IMR-90 (cell line): ENCODE results near the gene TICAM2. TPM values are rescaled to one million over a fixed set of nuclear protein-coding genes. Genes with fewer than 3 reads are reported as not detected.

Experiments used
- ATAC-seq: fragments of 200-7000 bp; cut with Tn5 transposase; 2 replicates; pipeline ENCODE4 v1.9.1; 2020; ENCODE audit warnings: low read depth, mild to moderate bottlenecking, moderate library complexity
- BruUV-seq: library from RNA; stranded (reverse); fragments of 400-500 nt; replicated peaks from 2 replicates; lab custom pipeline; 2021; lab: Mats Ljungman, UMichigan
- CTCF ChIA-PET: fragments of 300-600 bp; formaldehyde crosslinking; extraction: SDS; loops from one replicate; lab custom pipeline; 2021; ENCODE audit warnings: antibody characterized with exemption; lab: Yijun Ruan, JAX
- POLR2A ChIA-PET: fragments of 300-600 bp; sonication (Branson Sonifier 250); formaldehyde crosslinking; loops from one replicate; lab custom pipeline; 2022; ENCODE audit warnings: antibody characterized with exemption; ENCODE audit not compliant: unreplicated experiment; lab: Charles Lee
- DNase-seq: peaks from one replicate; pipeline ENCODE4 v3.0.0; 2013
- H2AFZ ChIP-seq: replicated peaks from 2 replicates; pipeline ENCODE3; 2013; ENCODE audit warnings: low read length, mild to moderate bottlenecking; ENCODE audit not compliant: poor library complexity
- H2AK5ac ChIP-seq: 2 replicates; pipeline ENCODE4 v1.6.1; 2013; ENCODE audit warnings: low read depth, low read length, inconsistent platforms
- H2AK9ac ChIP-seq: replicated peaks from 2 replicates; pipeline ENCODE3; 2013; ENCODE audit warnings: mild to moderate bottlenecking, low read depth, low read length, moderate library complexity; ENCODE audit not compliant: poor library complexity
- H2BK120ac ChIP-seq: 2 replicates; pipeline ENCODE4 v1.6.1; 2013; ENCODE audit warnings: low read depth, low read length, inconsistent platforms
- H2BK15ac ChIP-seq: 3 replicates; pipeline ENCODE4 v1.6.1; 2013; ENCODE audit warnings: low read depth, low read length, inconsistent platforms
- H2BK20ac ChIP-seq: 2 replicates; pipeline ENCODE4 v1.6.1; 2013; ENCODE audit warnings: low read depth, mild to moderate bottlenecking, inconsistent platforms, low read length, moderate library complexity
- H2BK5ac ChIP-seq: 2 replicates; pipeline ENCODE4 v1.6.1; 2013; ENCODE audit warnings: mild to moderate bottlenecking, low read depth, low read length, inconsistent platforms; ENCODE audit not compliant: poor library complexity, severe bottlenecking
- H3K14ac ChIP-seq: replicated peaks from 2 replicates; pipeline ENCODE4 v1.6.1; 2013; ENCODE audit warnings: low read depth, low read length, inconsistent platforms
- H3K18ac ChIP-seq: 2 replicates; pipeline ENCODE4 v1.6.1; 2013; ENCODE audit warnings: low read depth, low read length, control low read depth
- H3K23ac ChIP-seq: 2 replicates; pipeline ENCODE4 v1.6.1; 2013; ENCODE audit warnings: low read depth, low read length, inconsistent platforms
- H3K27ac ChIP-seq: 2 replicates; pipeline ENCODE4 v1.5.1; 2013; ENCODE audit warnings: mild to moderate bottlenecking, control low read depth, low read length; ENCODE audit not compliant: insufficient read depth
- H3K27me3 ChIP-seq: 2 replicates; pipeline ENCODE4 v1.6.1; 2013; ENCODE audit warnings: low read length; ENCODE audit not compliant: control insufficient read depth, insufficient read depth
- H3K36me3 ChIP-seq: 2 replicates; pipeline ENCODE4 v1.6.1; 2013; ENCODE audit warnings: low read length, mixed read lengths; ENCODE audit not compliant: control insufficient read depth, insufficient read depth
- H3K4ac ChIP-seq: 2 replicates; pipeline ENCODE4 v1.6.1; 2013; ENCODE audit warnings: low read depth, low read length, inconsistent platforms
- H3K4me1 ChIP-seq: 2 replicates; pipeline ENCODE4 v1.6.1; 2013; ENCODE audit warnings: low read length, mixed read lengths; ENCODE audit not compliant: control insufficient read depth, insufficient read depth
- H3K4me2 ChIP-seq: 2 replicates; pipeline ENCODE4 v1.6.1; 2013; ENCODE audit warnings: low read depth, mild to moderate bottlenecking, control low read depth, low read length, moderate library complexity
- H3K4me3 ChIP-seq: 2 replicates; pipeline ENCODE4 v1.5.1; 2013; ENCODE audit warnings: low read depth, mild to moderate bottlenecking, control low read depth, low read length, moderate library complexity; ENCODE audit not compliant: insufficient read depth
- H3K56ac ChIP-seq: 2 replicates; pipeline ENCODE4 v1.6.1; 2013; ENCODE audit warnings: low read length, inconsistent platforms; ENCODE audit not compliant: insufficient read depth; ENCODE audit errors: extremely low read depth
- H3K79me1 ChIP-seq, 2 experiments: 2 replicates each; pipeline ENCODE4 v1.6.1; 2013; ENCODE audit warnings: low read length in 2 of 2, inconsistent platforms in 1 of 2, low read depth in 1 of 2
- H3K9ac ChIP-seq: 2 replicates; pipeline ENCODE4 v1.6.1; 2013; ENCODE audit warnings: low read depth, low read length, control low read depth
- H3K9me1 ChIP-seq: 2 replicates; pipeline ENCODE4 v1.6.1; 2013; ENCODE audit warnings: low read length, inconsistent platforms; ENCODE audit not compliant: insufficient read depth
- H3K9me3 ChIP-seq: 2 replicates; pipeline ENCODE4 v1.6.1; 2013; ENCODE audit warnings: low read length; ENCODE audit not compliant: control insufficient read depth, insufficient read depth
- H4K20me1 ChIP-seq: 2 replicates; pipeline ENCODE4 v1.6.1; 2013; ENCODE audit warnings: low read length, inconsistent platforms; ENCODE audit not compliant: insufficient read depth
- H4K5ac ChIP-seq: 2 replicates; pipeline ENCODE4 v1.6.1; 2013; ENCODE audit warnings: mild to moderate bottlenecking, low read depth, low read length, control low read depth
- H4K8ac ChIP-seq, 2 experiments: 2 replicates each; pipeline ENCODE4 v1.6.1; 2013; ENCODE audit warnings: low read depth in 2 of 2, low read length in 2 of 2, control low read depth in 1 of 2, inconsistent platforms in 1 of 2
- H4K91ac ChIP-seq: 2 replicates; pipeline ENCODE4 v1.6.1; 2013; ENCODE audit warnings: low read depth, low read length, inconsistent platforms; ENCODE audit not compliant: insufficient read depth
- BHLHE40 ChIP-seq: fragments of 150-350 bp; IDR thresholded peaks from 2 replicates; pipeline ENCODE4 v1.6.1; 2016; ENCODE audit warnings: mild to moderate bottlenecking, low read depth, low read length
- CEBPB ChIP-seq: IDR thresholded peaks from 2 replicates; pipeline ENCODE4 v1.6.1; 2012; ENCODE audit warnings: low read depth, low read length, improper control_type of control experiment
- CHD1 ChIP-seq: IDR thresholded peaks from 2 replicates; pipeline ENCODE4 v1.6.1; 2012; ENCODE audit warnings: low read depth, low read length, improper control_type of control experiment
- CTCF ChIP-seq: conservative IDR thresholded peaks from 2 replicates; pipeline ENCODE4 v1.5.1; 2012; ENCODE audit warnings: mild to moderate bottlenecking, low read depth, low read length, improper control_type of control experiment
- ELK1 ChIP-seq: fragments of 150-350 bp; IDR thresholded peaks from 2 replicates; pipeline ENCODE4 v1.6.1; 2016; ENCODE audit warnings: low read depth, mild to moderate bottlenecking, low read length, moderate library complexity, borderline replicate concordance
- FOS ChIP-seq: fragments of 150-350 bp; IDR thresholded peaks from 2 replicates; pipeline ENCODE4 v1.6.1; 2016; ENCODE audit warnings: low read depth, low read length
- MAFK ChIP-seq: IDR thresholded peaks from 2 replicates; pipeline ENCODE4 v1.6.1; 2012; ENCODE audit warnings: low read depth, low read length, improper control_type of control experiment
- MAZ ChIP-seq: IDR thresholded peaks from 2 replicates; pipeline ENCODE4 v1.6.1; 2012; ENCODE audit warnings: low read depth, mild to moderate bottlenecking, low read length, improper control_type of control experiment, moderate library complexity, borderline replicate concordance
- MXI1 ChIP-seq: IDR thresholded peaks from 2 replicates; pipeline ENCODE4 v1.6.1; 2012; ENCODE audit warnings: low read depth, mild to moderate bottlenecking, low read length, moderate library complexity, borderline replicate concordance
- NFE2L2 ChIP-seq: fragments of 150-350 bp; IDR thresholded peaks from 2 replicates; pipeline ENCODE4 v1.6.1; 2016; ENCODE audit warnings: low read depth, mild to moderate bottlenecking, low read length
- POLR2A ChIP-seq: IDR thresholded peaks from 2 replicates; pipeline ENCODE4 v1.6.1; 2012; ENCODE audit warnings: mild to moderate bottlenecking, low read depth, low read length
- RAD21 ChIP-seq: IDR thresholded peaks from 2 replicates; pipeline ENCODE4 v1.6.1; 2012; ENCODE audit warnings: low read length, improper control_type of control experiment
- RCOR1 ChIP-seq: IDR thresholded peaks from 2 replicates; pipeline ENCODE4 v1.6.1; 2012; ENCODE audit warnings: mild to moderate bottlenecking, low read length, improper control_type of control experiment; ENCODE audit not compliant: insufficient replicate concordance
- RFX5 ChIP-seq: IDR thresholded peaks from 2 replicates; pipeline ENCODE4 v1.8.0; 2012; ENCODE audit warnings: low read depth, mild to moderate bottlenecking, low read length, moderate library complexity
- SMC3 ChIP-seq: fragments of 150-350 bp; IDR thresholded peaks from 2 replicates; pipeline ENCODE4 v1.6.1; 2016; ENCODE audit warnings: low read depth, mild to moderate bottlenecking, antibody characterized with exemption, low read length, moderate library complexity
- USF2 ChIP-seq: fragments of 150-350 bp; IDR thresholded peaks from 2 replicates; pipeline ENCODE4 v1.6.1; 2017; ENCODE audit warnings: mild to moderate bottlenecking, antibody characterized with exemption, low read length, low read depth
- WGBS, 2 experiments: methylation state at CpG; one replicate each; pipeline versions ENCODE4 v1.1.5 to v1.1.7; 2013; ENCODE audit warnings: missing lambda C conversion rate in 2 of 2; ENCODE audit not compliant: insufficient read length in 1 of 2; ENCODE audit errors: extremely low coverage in 2 of 2; 5-methylcytosine and 5-hydroxymethylcytosine counted together
- dilution Hi-C: fragments of 300-500 bp; cut with HindIII; formaldehyde crosslinking; loops from one replicate; pipeline ENCODE4 v1.14.3; 2018; ENCODE audit warnings: low sequenced_read_pairs; ENCODE audit not compliant: unreplicated experiment
- in situ Hi-C: fragments of 300-500 bp; cut with MboI; formaldehyde crosslinking; loops from 3 replicates; pipeline ENCODE4 v1.14.3; 2019; ENCODE audit warnings: low sequenced_read_pairs, inconsistent platforms, mixed read lengths
- intact Hi-C: fragments of 100-400 bp; cut with micrococcal nuclease; formaldehyde crosslinking; loops from 2 replicates; pipeline ENCODE4 v1.10.0; 2022
- polyA plus RNA-seq, 3 experiments: library from polyadenylated mRNA; depleted of rRNA; stranded (reverse); fragments of >200 nt; gene quantifications; 2 replicates each; pipeline ENCODE4 v1.2.3, GENCODE V29; 2012; ENCODE audit warnings: low replicate concordance in 1 of 3
- total RNA-seq: library from RNA; depleted of rRNA; stranded (reverse); fragments of >200 nt; gene quantifications from 2 replicates; pipeline ENCODE4 v1.2.3, GENCODE V29; 2012

TICAM2 gene
- total and polyA plus RNA-seq, 2 of the 4 experiments (the other 2 are of a cell fraction), result 2.9 to 4.3 TPM

GRCh38 chr5:115551415-115551814 is 50.9 kb downstream of the TICAM2 start:
- H2AFZ ChIP-seq, result peak overlapping the region; percentile 61
- no peak for ATAC-seq

More at GRCh38 chr5:115551415-115551814, 50.9 kb downstream of the TICAM2 start:
- dilution Hi-C loops (no loop called here), in situ Hi-C loops (no loop called here), intact Hi-C loops (no loop called here)
- Histone ChIP-seq H3K9ac (no peak overlapping the region), H3K9me3 (no peaks in the 10 kb centered on the region; the same call in 1 of the 2 replicates), H3K14ac (no peak overlapping the region), H2BK15ac (peak overlapping the region; percentile 14; the same call in 1 of the 3 replicates), H3K18ac (no peak overlapping the region), H2BK5ac (no peak overlapping the region), H3K27ac (no peak overlapping the region), H3K4me3 (no peak overlapping the region), H4K5ac (no peak overlapping the region), H3K4me1 (no peaks in the 10 kb centered on the region; the same call in 1 of the 2 replicates), H3K23ac (0 out of 2 replicates have a peak overlapping the region, but pooled peaks have one; percentile 60), H2BK120ac (no peak overlapping the region; the same call in 1 of the 2 replicates), H3K27me3 (no peaks in the 10 kb centered on the region), H4K20me1 (no peaks in the 10 kb centered on the region), H3K36me3 (no peaks in the 10 kb centered on the region), H2AK9ac (peak overlapping the region; percentile 44), H2AK5ac (peak overlapping the region; percentile 55; the same call in 1 of the 2 replicates), H4K8ac (no peak overlapping the region), H4K91ac (no peak overlapping the region), H2BK20ac (no peak overlapping the region), H3K56ac (no peak overlapping the region), H3K4ac (no peak overlapping the region; the same call in 1 of the 2 replicates), H3K4me2 (no peak overlapping the region), H3K79me1 (no peaks in the 10 kb centered on the region), H3K9me1 (peaks cover 7% of the 10 kb centered on the region; the same call in 1 of the 2 replicates)
- ChIA-PET CTCF (interaction anchor here (1.3 kb wide), 1 partner anchor 242 kb away, joined by 3 read pairs; no protein-coding TSS in a partner anchor), POLR2A (no interaction called here)
- TF ChIP-seq SMC3, result no peak
- no peak for TF ChIP-seq RCOR1
- TF ChIP-seq RAD21, result no peak
- no peak for TF ChIP-seq USF2
- no peak for TF ChIP-seq FOS
- no peak for TF ChIP-seq RFX5
- TF ChIP-seq ELK1, result no peak
- TF ChIP-seq MXI1, result no peak
- TF ChIP-seq POLR2A, result no peak
- TF ChIP-seq BHLHE40, result no peak
- TF ChIP-seq MAFK, result no peak
- TF ChIP-seq CEBPB, result no peak
- TF ChIP-seq MAZ, result no peak
- TF ChIP-seq CTCF, result no peak
- TF ChIP-seq NFE2L2, result no peak
- no peak for TF ChIP-seq CHD1
- no peak for DNase-seq
- no TSS peak for BruUV-seq
- no CpG with 5 or more reads among the region's 4 CpGs for WGBS, 2 experiments
